GM12874 (cell line): ENCODE results near the gene BARHL1.

Experiments used
- TF ChIP-seq, protein P1 (sequence below): IDR thresholded peaks from 2 replicates; pipeline ENCODE4 v1.5.1; 2011; ENCODE audit warnings: low read depth, mild to moderate bottlenecking, control low read depth, low read length, moderate library complexity; ENCODE audit not compliant: insufficient read depth

Gene BARHL1

DNA sequence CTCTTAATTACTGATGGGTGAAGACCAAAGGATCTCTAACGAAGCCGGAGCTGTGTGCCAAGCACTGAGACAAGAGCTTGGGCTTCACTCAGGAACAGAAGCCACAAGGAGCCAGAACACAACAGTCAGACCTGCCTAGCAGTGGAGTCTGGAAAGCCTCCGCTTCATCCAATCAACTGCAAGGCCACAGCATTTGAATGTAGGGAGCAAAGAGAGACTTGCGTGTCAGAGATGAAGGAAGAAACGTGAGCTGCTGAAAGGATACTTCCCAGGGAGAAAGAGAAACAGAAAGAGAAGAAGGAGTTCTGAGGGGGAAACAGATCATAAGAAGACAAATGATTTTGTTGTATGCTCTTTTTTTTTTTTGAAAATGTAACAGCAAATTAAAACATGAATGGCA, 43.9 kb downstream of the BARHL1 start:
- TF ChIP-seq, protein P1, sequence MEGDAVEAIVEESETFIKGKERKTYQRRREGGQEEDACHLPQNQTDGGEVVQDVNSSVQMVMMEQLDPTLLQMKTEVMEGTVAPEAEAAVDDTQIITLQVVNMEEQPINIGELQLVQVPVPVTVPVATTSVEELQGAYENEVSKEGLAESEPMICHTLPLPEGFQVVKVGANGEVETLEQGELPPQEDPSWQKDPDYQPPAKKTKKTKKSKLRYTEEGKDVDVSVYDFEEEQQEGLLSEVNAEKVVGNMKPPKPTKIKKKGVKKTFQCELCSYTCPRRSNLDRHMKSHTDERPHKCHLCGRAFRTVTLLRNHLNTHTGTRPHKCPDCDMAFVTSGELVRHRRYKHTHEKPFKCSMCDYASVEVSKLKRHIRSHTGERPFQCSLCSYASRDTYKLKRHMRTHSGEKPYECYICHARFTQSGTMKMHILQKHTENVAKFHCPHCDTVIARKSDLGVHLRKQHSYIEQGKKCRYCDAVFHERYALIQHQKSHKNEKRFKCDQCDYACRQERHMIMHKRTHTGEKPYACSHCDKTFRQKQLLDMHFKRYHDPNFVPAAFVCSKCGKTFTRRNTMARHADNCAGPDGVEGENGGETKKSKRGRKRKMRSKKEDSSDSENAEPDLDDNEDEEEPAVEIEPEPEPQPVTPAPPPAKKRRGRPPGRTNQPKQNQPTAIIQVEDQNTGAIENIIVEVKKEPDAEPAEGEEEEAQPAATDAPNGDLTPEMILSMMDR = no peak

DNA sequence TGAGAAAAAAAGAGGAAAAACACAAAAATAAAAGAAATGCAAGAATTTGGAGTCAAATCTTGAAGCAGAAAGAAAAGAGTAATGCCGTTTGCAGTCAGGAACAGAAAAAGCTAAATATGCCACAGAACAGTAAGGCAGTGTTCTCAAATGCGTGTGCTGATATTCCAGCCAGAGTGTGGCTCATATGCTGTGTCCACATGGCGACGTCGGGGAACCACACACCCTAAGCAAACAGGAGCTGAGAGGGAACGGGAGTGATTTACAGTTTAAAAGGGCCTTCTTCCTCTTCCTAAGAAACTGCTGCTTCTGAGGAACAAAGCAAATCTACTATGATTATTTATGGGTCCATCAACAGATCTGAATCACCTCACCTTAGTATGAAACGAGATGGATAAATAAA, 44.7 kb downstream of the BARHL1 start:
- TF ChIP-seq, protein P1 = no peak

DNA sequence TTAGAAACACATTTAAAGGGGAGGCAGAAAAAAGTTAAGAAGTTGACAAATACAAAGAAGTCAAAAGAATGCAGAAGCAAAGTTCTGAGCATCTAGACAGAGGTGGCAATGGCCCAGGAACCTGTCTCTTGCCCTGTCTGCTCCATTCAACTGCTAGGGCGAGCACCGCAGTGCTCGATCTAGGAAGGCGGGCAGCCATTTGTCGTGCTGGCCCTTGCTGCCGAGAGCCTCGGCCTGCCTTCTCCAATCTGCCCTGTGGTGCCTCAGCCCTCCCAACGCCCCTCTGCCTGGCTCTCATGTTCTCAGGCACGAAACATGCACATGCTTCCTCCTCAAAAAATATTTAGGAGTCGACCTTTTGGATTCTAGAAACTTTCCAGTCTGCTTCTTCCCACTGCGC, 45.2 kb downstream of the BARHL1 start:
- TF ChIP-seq, protein P1 = no peak

DNA sequence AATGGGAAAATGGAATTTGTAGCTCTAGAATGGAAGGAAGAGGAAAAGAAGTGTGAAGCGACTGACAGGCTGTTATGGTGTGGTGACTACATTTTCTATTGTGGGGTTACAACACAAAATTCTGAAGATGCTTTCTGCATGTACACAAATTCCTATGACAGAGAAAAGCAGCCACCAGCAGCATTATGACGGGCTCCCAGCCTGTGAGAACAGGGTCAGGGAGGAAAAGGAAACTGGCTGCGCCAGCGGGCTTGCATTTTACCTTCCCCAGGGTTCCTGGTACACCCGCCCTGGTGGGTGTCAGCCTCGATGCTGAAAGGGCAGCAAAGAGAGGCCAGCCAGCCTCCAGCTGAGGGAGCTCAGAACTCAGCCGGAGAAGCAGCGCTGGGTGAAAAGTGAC, 46.3 kb downstream of the BARHL1 start:
- TF ChIP-seq, protein P1 = no peak

DNA sequence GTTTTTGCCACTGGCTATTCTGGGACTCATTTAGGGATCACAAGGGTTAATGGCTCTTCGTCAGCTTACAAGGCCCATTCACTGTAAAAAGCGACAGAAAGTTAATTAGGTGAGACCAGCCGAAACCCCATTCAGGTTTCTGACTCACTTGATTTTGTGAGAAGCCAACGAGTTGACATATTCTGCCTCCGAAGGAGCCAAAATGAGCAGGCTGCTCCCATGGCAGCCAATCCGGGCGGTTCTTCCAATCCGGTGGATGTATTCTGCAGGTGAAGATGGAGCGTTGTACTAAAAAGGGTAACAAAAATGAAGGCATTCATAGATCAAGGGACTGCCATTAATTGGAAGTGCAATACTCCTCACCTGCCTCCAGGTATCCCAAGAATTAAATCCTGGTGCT, 47.7 kb downstream of the BARHL1 start:
- TF ChIP-seq, protein P1 = no peak

DNA sequence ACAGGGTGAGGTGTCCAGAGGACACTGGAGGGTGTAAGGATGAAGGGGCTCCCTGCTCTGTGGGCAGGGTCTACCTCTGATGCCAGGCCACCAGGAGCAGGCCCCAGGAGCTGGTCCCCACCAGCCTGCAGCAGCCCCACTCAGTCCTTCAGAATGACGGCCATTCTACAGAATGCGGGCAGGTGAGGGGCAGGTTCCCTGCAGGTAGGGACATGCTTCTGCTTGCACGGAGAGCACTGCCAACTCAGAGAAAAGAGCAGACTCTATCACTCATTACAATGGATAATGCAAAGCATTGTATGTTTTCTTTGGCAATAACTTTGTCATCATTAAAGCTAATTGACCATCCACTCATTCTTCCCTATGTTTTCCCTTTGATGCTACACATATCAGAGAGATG, 48.4 kb downstream of the BARHL1 start:
- TF ChIP-seq, protein P1 = no peak

DNA sequence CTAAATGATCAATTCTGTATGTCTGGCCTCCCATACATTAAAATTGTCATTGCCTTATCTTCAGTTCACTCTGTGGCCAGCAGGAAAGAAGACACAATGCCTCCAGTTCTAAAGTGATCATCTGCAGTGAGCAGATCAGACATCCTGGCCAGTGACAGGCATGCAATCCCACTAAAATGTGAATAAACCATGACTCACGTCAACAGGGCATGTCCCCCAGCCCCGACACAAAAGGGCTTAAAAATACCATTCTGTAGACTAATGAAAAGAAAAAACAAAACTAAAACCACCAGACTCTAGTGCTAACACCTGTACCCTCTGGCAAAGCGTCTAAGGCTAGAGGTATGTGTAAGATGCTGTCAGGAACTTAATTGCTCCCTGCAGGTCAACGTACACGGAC, 48.9 kb downstream of the BARHL1 start:
- TF ChIP-seq, protein P1 = no peak

DNA sequence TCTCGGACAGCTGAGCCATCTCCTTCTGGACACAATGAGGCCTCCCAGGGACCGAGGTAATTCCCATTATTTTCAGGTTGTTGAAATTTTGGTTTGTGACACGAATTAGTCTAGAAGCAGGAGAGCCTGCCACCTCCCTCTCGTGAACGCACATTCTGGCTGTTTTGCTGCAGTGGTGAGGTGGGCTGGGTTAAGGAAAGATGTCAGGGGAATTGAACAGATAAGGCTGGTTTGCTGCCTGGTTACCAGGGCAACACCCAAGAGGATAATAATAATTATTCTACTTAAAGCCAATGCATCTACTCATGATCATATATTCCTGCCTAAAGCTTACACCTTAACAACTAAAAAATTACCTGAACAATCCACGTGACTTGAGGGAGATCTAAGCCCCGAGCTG, 49.3 kb downstream of the BARHL1 start:
- TF ChIP-seq, protein P1 = no peak
